GM12878 (cell line): ENCODE data around the gene RANBP9. TPM values are rescaled to one million over a fixed set of nuclear protein-coding genes. Genes with fewer than 3 reads are reported as not detected.

Experiments
- ATAC-seq: fragments of 200-7000 bp; cut with Tn5 transposase; 3 replicates; pipeline ENCODE4 v1.9.1; 2020; ENCODE audit warnings: mild to moderate bottlenecking, moderate library complexity
- BruUV-seq: library from RNA; stranded (reverse); fragments of 400-500 nt; replicated peaks from 2 replicates; lab custom pipeline; 2021; lab: Mats Ljungman, UMichigan
- CTCF ChIA-PET: fragments of 300-600 bp; sonication (Branson Sonifier 250); formaldehyde crosslinking; extraction: SDS; loops from one replicate; lab custom pipeline; 2021; ENCODE audit warnings: inconsistent platforms; lab: Yijun Ruan, JAX
- POLR2A ChIA-PET: fragments of 350-600 bp; formaldehyde crosslinking; extraction: SDS; loops from one replicate; lab custom pipeline; 2021; ENCODE audit warnings: inconsistent platforms; lab: Charles Lee
- RAD21 ChIA-PET: fragments of 300-600 bp; sonication (Branson Sonifier 250); formaldehyde crosslinking; loops from one replicate; lab custom pipeline; 2023; ENCODE audit warnings: antibody characterized with exemption; ENCODE audit not compliant: unreplicated experiment; lab: Charles Lee
- SMC1A ChIA-PET: fragments of 300-600 bp; sonication (Branson Sonifier 250); formaldehyde crosslinking; loops from one replicate; lab custom pipeline; 2023; ENCODE audit not compliant: unreplicated experiment, uncharacterized antibody; lab: Charles Lee
- DNase-seq: peaks from one replicate; pipeline ENCODE4 v3.0.0-alpha.2; 2011; ENCODE audit warnings: low read depth, low spot score
- FAIRE-seq: peaks from 3 replicates; lab custom pipeline; 2011; peaks lifted over from hg19 to GRCh38; lab: Jason Lieb, UNC
- H2AFZ ChIP-seq: 2 replicates; pipeline ENCODE4 v1.6.0; 2011; ENCODE audit warnings: low read depth, low read length, control low read depth; ENCODE audit not compliant: control insufficient read depth
- H3K27ac ChIP-seq: 2 replicates; pipeline ENCODE4 v1.5.1; 2011; ENCODE audit warnings: control low read depth; ENCODE audit not compliant: control insufficient read depth, insufficient read depth
- H3K27me3 ChIP-seq, 2 experiments: replicated peaks in 1 of 2; 2 replicates each; pipeline versions ENCODE4 v1.6.0 to v1.6.1; 2011; ENCODE audit warnings: low read length in 1 of 2; ENCODE audit not compliant: control insufficient read depth in 2 of 2, insufficient read depth in 2 of 2
- H3K36me3 ChIP-seq, 2 experiments: 2 replicates each; pipeline ENCODE4 v1.5.1; 2011; ENCODE audit warnings: low read length in 1 of 2; ENCODE audit not compliant: control insufficient read depth in 2 of 2, insufficient read depth in 2 of 2
- H3K4me1 ChIP-seq: 2 replicates; pipeline ENCODE4 v1.6.1; 2011; ENCODE audit warnings: mild to moderate bottlenecking, low read length, moderate library complexity, mixed read lengths; ENCODE audit not compliant: control insufficient read depth, insufficient read depth
- H3K4me2 ChIP-seq: 2 replicates; pipeline ENCODE4 v1.6.0; 2011; ENCODE audit warnings: control low read depth; ENCODE audit not compliant: control insufficient read depth, insufficient read depth
- H3K4me3 ChIP-seq: fragments of 200-600 bp; sonication (generic); 2 replicates; pipeline ENCODE4 v1.5.1; 2016
- H3K79me2 ChIP-seq: 2 replicates; pipeline ENCODE4 v1.6.0; 2011; ENCODE audit warnings: low read length; ENCODE audit not compliant: control insufficient read depth, insufficient read depth
- H3K9ac ChIP-seq: 2 replicates; pipeline ENCODE4 v1.8.0; 2011; ENCODE audit warnings: low read length, control low read depth, mixed read lengths; ENCODE audit not compliant: control insufficient read depth, insufficient read depth
- H3K9me3 ChIP-seq: replicated peaks from 3 replicates; pipeline ENCODE4 v1.5.1; 2011; ENCODE audit warnings: mild to moderate bottlenecking, low read length; ENCODE audit not compliant: control insufficient read depth, insufficient read depth
- H4K20me1 ChIP-seq: 2 replicates; pipeline ENCODE4 v1.6.0; 2011; ENCODE audit not compliant: control insufficient read depth, insufficient read depth
- CBFB ChIP-seq: IDR thresholded peaks from 2 replicates; pipeline ENCODE4 v1.6.1; 2016; ENCODE audit warnings: antibody characterized with exemption, low read depth
- CEBPB ChIP-seq, 2 experiments: fragments of 150-350 bp in 1 of 2; IDR thresholded peaks; 2 replicates each; pipeline ENCODE4 v1.6.1; 2012 to 2014; ENCODE audit warnings: low read depth in 2 of 2, low read length in 2 of 2, borderline replicate concordance in 1 of 2, inconsistent platforms in 1 of 2
- CREM ChIP-seq: IDR thresholded peaks from 2 replicates; pipeline ENCODE4 v1.6.1; 2014; ENCODE audit warnings: antibody characterized with exemption, low read depth
- CTCF ChIP-seq, 3 experiments: IDR thresholded peaks in 2 of 3; conservative IDR thresholded peaks in 1 of 3; 2 replicates each; pipeline ENCODE4 v1.5.1; 2011; ENCODE audit warnings: low read depth in 3 of 3, low read length in 3 of 3, mild to moderate bottlenecking in 3 of 3, control low read depth in 2 of 3, moderate library complexity in 2 of 3, inconsistent platforms in 1 of 3, mixed read lengths in 1 of 3; ENCODE audit not compliant: control insufficient read depth in 2 of 3, insufficient read depth in 1 of 3; ENCODE audit errors: extremely low read depth in 1 of 3
- DPF2 ChIP-seq: fragments of 450-650 bp; IDR thresholded peaks from 2 replicates; pipeline ENCODE4 v1.6.1; 2017; ENCODE audit warnings: mild to moderate bottlenecking
- IRF4 ChIP-seq: IDR thresholded peaks from 2 replicates; pipeline ENCODE4 v1.6.1; 2011; ENCODE audit warnings: low read depth, low read length
- IRF5 ChIP-seq: fragments of 450-650 bp; IDR thresholded peaks from 2 replicates; pipeline ENCODE4 v1.6.1; 2017; ENCODE audit warnings: borderline replicate concordance
- PAX8 ChIP-seq: fragments of 450-650 bp; IDR thresholded peaks from 2 replicates; pipeline ENCODE4 v1.6.1; 2017; ENCODE audit warnings: mild to moderate bottlenecking, moderate library complexity
- PKNOX1 ChIP-seq: fragments of 450-650 bp; IDR thresholded peaks from 2 replicates; pipeline ENCODE4 v1.6.1; 2016; ENCODE audit warnings: mild to moderate bottlenecking
- PML ChIP-seq: IDR thresholded peaks from 2 replicates; pipeline ENCODE4 v1.6.1; 2012; ENCODE audit warnings: low read length, inconsistent platforms
- POLR2A ChIP-seq: IDR thresholded peaks from 2 replicates; pipeline ENCODE4 v1.6.1; 2011; ENCODE audit warnings: low read depth, mild to moderate bottlenecking, low read length
- RELB ChIP-seq: fragments of 450-650 bp; IDR thresholded peaks from 2 replicates; pipeline ENCODE4 v1.6.1; 2017; ENCODE audit warnings: low read depth, mild to moderate bottlenecking, moderate library complexity
- ZZZ3 ChIP-seq: IDR thresholded peaks from 2 replicates; pipeline ENCODE4 v1.6.1; 2011; ENCODE audit warnings: low read depth; ENCODE audit not compliant: control insufficient read depth, insufficient read length
- WGBS: methylation state at CpG from one replicate; pipeline ENCODE4 v1.1.6; 2016; ENCODE audit warnings: low lambda C conversion rate; ENCODE audit not compliant: insufficient replicate concordance, insufficient coverage; ENCODE audit errors: missing lambda C conversion rate; 5-methylcytosine and 5-hydroxymethylcytosine counted together
- in situ Hi-C: fragments of 300-500 bp; cut with MboI; formaldehyde crosslinking; loops from 9 replicates; pipeline ENCODE4 v1.14.3; 2018; ENCODE audit warnings: mixed read lengths
- intact Hi-C: fragments of 100-400 bp; cut with micrococcal nuclease; formaldehyde crosslinking; loops from one replicate; pipeline ENCODE4 v1.14.2; 2022; ENCODE audit not compliant: unreplicated experiment
- polyA plus RNA-seq, 11 experiments: library from polyadenylated mRNA; depleted of rRNA in 4 of 11; unstranded in 6 of 11; stranded (reverse) in 5 of 11; fragments of >200 nt; fragmentation: Nextera tagmentation in 4 of 11; fragmentation: Illumina TruSeq in 1 of 11; extraction: Ambion mirVana in 4 of 11; extraction: Trizol in 1 of 11; gene quantifications; 1 replicate in 1 of 11; 2 replicates in 10 of 11; pipeline versions ENCODE4 v1.2.1 to v1.2.3, GENCODE V29; 2011 to 2016; ENCODE audit warnings: inconsistent platforms in 2 of 11, missing spikeins in 2 of 11, low read depth in 1 of 11
- total RNA-seq, 4 experiments: library from RNA; depleted of rRNA in 3 of 4; stranded (reverse); fragments of >200 nt in 3 of 4; fragmentation: Illumina TruSeq in 1 of 4; extraction: Trizol in 1 of 4; gene quantifications; 2 replicates each; pipeline versions ENCODE4 v1.2.1 to v1.2.3, GENCODE V29; 2013 to 2021

RANBP9 gene
- total and polyA plus RNA-seq, 10 of the 15 experiments (the other 5 are each of a cell fraction or from before 2014, with no cell fraction given): 3.7 to 43.1 (median 16.2) TPM

GRCh38 chr6:13724182-13724581 lies 12.5 kb upstream of the RANBP9 start:
- CTCF ChIA-PET: no interaction called here
- Histone ChIP-seq H3K27me3 (no peaks in the 10 kb centered on the region), H3K36me3 (no peaks in the 10 kb centered on the region), H3K4me2 (no peak overlapping the region), H3K4me3 (no peak overlapping the region), H3K9me3 (no peaks in the 10 kb centered on the region), H3K4me1 (no peaks in the 10 kb centered on the region), H3K79me2 (no peaks in the 10 kb centered on the region), H3K27ac (no peak overlapping the region), H3K9ac (no peak overlapping the region), H2AFZ (no peak overlapping the region), H4K20me1 (no peaks in the 10 kb centered on the region)
- in situ Hi-C loops (no loop called here), intact Hi-C loops (no loop called here)
- TF ChIP-seq DPF2 (no peak), PML (no peak), CREM (no peak), PAX8 (no peak), CBFB (no peak), IRF4 (no peak), CEBPB (IDR thresholded peaks at IDR 0.05; ENCODE audit: borderline replicate concordance in 1 of 2, low read depth in 2 of 2, low read length in 2 of 2) (no peak)
- ATAC-seq (no peak), DNase-seq (no peak), FAIRE-seq (no peak)
- SMC1A ChIA-PET: interaction anchor here (1.0 kb wide), 1 partner anchor 10 kb away, joined by 3 read pairs; no protein-coding TSS in a partner anchor
- POLR2A ChIA-PET: interaction anchor here (0.6 kb wide), 1 partner anchor 44 kb away, joined by 4 read pairs; no protein-coding TSS in a partner anchor
- RAD21 ChIA-PET: no interaction called here
- no TSS peak for BruUV-seq
- 13% methylated on average over 4 of the region's 4 CpGs for WGBS

GRCh38 chr6:13722880-13723279 lies 11.2 kb upstream of the RANBP9 start:
- POLR2A ChIA-PET: no interaction called here
- SMC1A ChIA-PET: interaction anchor here (0.6 to 1.0 kb wide), 2 partner anchors 11 to 44 kb away, joined by 3 read pairs; no protein-coding TSS in a partner anchor
- Histone ChIP-seq H3K27me3 (no peaks in the 10 kb centered on the region), H3K9me3 (no peaks in the 10 kb centered on the region; the same call in 2 of the 3 replicates), H3K4me1 (no peaks in the 10 kb centered on the region), H3K79me2 (no peaks in the 10 kb centered on the region), H2AFZ (no peak overlapping the region), H3K36me3 (no peaks in the 10 kb centered on the region), H3K9ac (no peak overlapping the region), H3K4me3 (no peak overlapping the region), H4K20me1 (no peaks in the 10 kb centered on the region), H3K4me2 (no peak overlapping the region), H3K27ac (no peak overlapping the region)
- FAIRE-seq (no peak), ATAC-seq (no peak), DNase-seq (no peak)
- CTCF ChIA-PET: no interaction called here
- in situ Hi-C loops (no loop called here), intact Hi-C loops (no loop called here)
- BruUV-seq: no TSS peak
- WGBS: 50% methylated on average over 5 of the region's 5 CpGs
- RAD21 ChIA-PET: no interaction called here
- TF ChIP-seq IRF5 (no peak), PKNOX1 (no peak), ZZZ3 (no peak), CTCF (IDR thresholded peaks at IDR 0.05 in 2 of 3, conservative IDR thresholded peaks at IDR 0.05 in 1 of 3; ENCODE audit: control insufficient read depth in 2 of 3, extremely low read depth in 1 of 3, insufficient read depth in 1 of 3, low read depth in 3 of 3, low read length in 3 of 3) (no peak), RELB (no peak), POLR2A (no peak)
